Measurements from ENCODE around the gene KIAA0232. TPM values are rescaled to one million over a fixed set of nuclear protein-coding genes. Genes with fewer than 3 reads are reported as not detected.
"Not testable (repeated sequence)": the region's sequence is repeated elsewhere in the genome, so short reads cannot be mapped to it uniquely, and the experiment has no call there.

Gene KIAA0232
- total RNA-seq, 1 donor from 2014 or later: 44.4 TPM

GRCh38 chr4:6773616-6774540 lies 8.6 kb upstream of the KIAA0232 start:
- no peak for DNase-seq (ENCODE audit: low spot score in 2 of 2)
- no peak for FAIRE-seq

DNA sequence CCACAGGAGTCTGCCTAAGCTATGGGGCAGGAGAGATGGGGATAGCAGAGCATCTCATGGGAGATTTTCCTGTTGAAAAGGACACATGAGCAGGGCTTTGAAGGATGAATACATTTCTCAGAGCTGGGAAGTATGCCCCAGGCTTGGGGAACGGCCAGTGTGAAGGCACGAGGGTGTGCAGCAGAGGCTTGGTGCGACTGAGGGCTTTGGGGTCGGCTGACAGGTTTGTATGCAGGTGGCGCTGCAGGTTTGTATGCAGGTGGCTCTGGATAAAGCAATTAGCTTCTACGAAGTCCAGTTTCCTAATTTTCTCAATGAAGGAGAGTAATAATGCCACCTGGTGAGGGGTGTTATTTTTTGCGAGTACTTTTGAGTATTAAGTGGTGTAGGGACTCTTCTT lies 6.8 kb upstream of the KIAA0232 start:
- FAIRE-seq: no peak

DNA sequence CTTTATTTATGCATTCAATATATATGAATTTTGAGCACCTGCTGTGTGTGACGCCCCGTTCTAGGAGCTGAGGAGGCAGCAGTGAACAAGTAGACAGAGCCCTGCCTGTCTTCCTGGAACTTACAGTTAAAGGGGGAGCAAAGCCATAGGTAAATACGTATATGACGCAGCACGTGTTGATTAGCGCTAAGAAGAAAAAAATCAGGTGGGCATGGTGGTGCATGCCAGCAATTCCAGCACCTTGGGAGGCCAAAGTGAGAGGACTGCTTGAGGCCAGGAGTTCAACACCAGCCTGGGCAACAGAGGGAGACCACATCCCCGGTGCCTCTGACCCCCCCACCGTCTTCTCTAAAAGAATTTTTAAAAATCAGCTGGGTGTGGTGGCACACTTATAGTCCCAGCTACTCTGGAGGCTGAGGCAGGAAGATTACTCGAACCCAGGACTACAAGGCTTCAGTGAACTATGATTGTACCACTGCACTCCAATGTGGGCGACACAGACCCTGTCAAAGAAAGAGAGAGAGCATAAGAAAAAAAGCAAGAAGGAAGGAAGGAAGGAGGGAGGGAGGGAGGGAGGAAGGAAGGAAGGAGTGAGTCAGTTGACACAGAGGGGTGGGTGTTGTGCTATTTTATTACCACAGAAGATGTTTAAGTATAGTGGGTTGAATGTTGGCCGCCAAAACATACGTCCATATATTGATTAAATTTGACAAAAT lies 5.4 kb upstream of the KIAA0232 start:
- FAIRE-seq (no peak), DNase-seq (ENCODE audit: low spot score in 2 of 2) (no peak)

More for the DNA sequence above, 6.8 kb upstream of the KIAA0232 start:
- no peak for DNase-seq (ENCODE audit: low spot score in 2 of 2)

GRCh38 chr4:6777636-6778281 lies 4.8 kb upstream of the KIAA0232 start:
- DNase-seq (ENCODE audit: low spot score in 2 of 2) (no peak), FAIRE-seq (no peak)

DNA sequence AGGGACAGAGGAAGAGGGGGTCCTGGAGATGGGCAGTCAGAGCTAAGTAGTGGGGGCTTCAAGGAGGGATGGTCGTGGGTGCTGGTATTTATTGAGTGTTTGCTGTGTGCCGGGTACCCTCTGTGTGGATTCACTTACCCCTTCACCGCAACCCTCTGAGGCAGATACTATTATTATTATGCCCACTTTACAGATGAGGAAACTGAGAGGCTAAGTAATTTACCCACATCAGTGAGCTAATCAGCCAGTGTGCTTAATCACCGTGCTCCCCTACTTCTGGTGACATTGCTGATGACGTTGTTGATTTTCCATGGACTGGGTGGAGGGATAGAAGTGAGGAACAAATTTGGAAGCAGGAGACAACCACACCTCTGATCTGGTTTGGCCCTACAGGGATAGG lies 4.1 kb upstream of the KIAA0232 start:
- no peak for FAIRE-seq
- no peak for DNase-seq (ENCODE audit: low spot score in 2 of 2)

DNA sequence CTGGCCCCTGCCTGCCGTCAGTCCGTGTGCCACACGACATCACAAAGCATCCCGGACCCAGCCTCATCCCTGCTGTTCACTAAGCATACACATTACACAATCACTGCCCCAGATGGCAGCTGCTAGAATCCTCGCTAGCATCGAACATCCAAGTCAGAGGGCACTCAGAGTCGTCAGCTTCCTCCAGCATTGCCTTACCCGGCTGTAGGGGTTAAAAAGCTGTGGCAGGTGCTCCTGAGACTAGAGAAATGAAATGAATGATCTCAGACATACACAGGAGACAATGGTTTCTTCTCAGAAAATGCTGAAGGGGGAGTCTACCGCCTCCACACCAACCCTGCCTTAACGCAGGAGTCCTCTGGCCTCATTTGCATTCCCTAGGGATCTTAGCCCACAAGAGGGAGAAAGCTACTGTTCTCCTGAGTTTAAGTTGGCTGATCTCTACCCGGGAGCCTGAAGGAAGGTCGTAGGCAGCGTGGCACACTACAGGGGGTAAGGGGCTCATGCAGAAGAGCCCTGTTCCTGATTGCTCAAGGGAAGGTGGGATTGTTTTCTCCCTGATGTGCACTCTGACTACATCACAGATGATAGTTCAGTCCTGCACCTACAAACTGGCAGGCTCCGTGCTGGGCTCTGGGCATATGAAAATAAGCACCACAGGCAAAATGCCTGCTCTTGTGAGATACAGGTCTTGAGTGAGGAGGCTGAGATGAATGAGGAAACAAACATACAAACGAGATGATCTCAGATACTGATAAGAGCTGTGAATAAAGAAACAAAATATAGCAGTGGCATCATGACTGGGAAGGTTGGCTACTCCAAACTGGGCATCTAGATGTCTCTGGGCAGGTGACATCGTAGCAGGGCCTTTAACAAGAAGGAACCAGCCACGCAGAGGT lies 2.6 kb upstream of the KIAA0232 start:
- DNase-seq (ENCODE audit: low spot score in 2 of 2): no peak
- FAIRE-seq: no peak

DNA sequence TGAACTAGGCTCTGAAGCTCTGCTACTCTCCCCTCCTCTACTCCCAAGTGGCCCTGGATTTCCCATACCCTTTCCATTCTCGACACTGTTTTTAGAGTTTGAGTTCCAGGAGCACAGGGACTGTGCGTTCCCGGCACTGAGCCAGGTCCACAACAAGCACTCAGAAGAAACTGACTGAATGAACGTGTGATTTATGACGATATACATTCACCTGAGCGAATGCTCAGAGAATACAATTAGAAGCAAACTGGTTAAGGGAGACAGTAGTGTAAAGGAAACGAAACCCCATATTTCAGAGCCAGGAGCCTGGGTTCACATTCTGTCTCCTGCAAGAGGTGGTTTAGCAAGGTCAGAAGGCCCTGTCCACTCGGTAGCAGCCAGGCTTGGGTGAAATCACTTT lies 1.4 kb upstream of the KIAA0232 start:
- no peak for DNase-seq (ENCODE audit: low spot score in 2 of 2)

GRCh38 chr4:6781561-6781960 lies 966 bp upstream of the KIAA0232 start:
- FAIRE-seq (no peak), DNase-seq (ENCODE audit: low spot score in 2 of 2) (no peak)

More for the DNA sequence above, 1.4 kb upstream of the KIAA0232 start:
- FAIRE-seq: no peak

- DNase-seq (ENCODE audit: low spot score in 2 of 2): peak in 1 of 2 donors; percentile 64
- FAIRE-seq: no peak
These were observed 251 bp downstream of the KIAA0232 start for GRCh38 chr4:6782846-6783110.

- FAIRE-seq (no peak), DNase-seq (ENCODE audit: low spot score in 2 of 2) (peak; percentile 95 to 98)
These were observed 819 bp downstream of the KIAA0232 start for GRCh38 chr4:6783111-6783981.

DNA sequence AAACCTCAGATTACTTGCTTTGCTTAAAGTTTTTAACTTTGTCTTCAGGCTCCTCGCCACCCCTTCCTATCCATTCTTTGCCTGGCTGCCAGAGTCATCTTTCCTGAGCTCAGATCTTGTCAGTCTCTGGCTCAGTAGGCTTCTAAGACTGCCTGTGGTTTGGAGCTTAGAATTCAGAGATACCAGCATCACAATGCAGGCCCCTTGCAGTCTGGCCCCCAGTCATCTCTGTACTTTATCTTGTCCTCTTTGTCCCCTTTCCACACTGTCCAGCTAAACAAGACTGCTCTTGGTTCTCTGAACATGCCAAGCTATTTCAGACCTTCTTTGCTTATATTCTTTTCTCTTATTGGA lies 3.0 kb downstream of the KIAA0232 start:
- FAIRE-seq: no peak
- DNase-seq (ENCODE audit: low spot score in 2 of 2): no peak

- no peak for FAIRE-seq
- DNase-seq (ENCODE audit: low spot score in 2 of 2): no peak
These were observed 5.6 kb downstream of the KIAA0232 start for GRCh38 chr4:6788123-6788522.

GRCh38 chr4:6791245-6791644 lies 8.7 kb downstream of the KIAA0232 start:
- FAIRE-seq; DNase-seq (ENCODE audit: low spot score in 2 of 2): not testable (repeated sequence)

GRCh38 chr4:6791796-6792195 lies 9.3 kb downstream of the KIAA0232 start:
- FAIRE-seq; DNase-seq (ENCODE audit: low spot score in 2 of 2): not testable (repeated sequence)

DNA sequence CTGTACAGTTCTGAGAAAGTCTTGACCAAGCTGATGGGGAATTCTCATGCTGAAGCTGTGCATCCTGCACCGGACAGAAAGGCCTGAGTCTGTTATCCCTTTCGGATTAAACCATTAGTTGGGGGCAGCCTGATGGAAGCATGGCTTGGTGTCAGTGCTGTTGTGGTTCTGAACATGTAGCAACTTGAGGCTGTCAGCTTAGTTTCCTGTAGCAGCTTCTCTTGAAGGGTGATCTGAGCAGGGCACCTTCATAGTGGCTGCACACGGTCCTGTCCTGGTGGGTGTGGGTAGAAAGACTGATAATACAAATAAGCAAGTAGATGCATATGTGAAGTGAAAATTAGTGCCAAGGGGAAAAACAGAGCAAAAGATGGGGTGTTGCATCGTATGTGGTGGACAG lies 11.7 kb downstream of the KIAA0232 start:
- DNase-seq (ENCODE audit: low spot score in 2 of 2): no peak
- FAIRE-seq: no peak

DNA sequence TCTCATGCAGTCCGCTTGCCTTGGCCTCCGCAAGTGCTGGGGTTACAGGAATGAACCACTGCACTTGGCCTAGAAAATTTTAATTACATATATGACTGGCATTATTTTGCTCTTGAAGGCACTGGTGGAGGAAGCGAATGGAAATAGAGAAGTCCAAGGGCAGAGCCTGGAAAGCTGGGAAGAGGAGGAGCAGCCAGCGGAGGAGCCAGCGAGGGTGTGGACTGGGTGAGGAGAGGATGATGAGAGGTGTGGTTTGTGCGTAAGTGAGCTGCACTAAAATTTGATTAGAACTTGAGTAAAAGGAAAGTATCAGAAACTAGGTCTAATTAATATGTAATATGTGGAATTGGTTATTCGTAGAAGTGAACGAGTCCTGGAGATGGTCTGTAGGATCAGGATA lies 13.3 kb downstream of the KIAA0232 start:
- DNase-seq (ENCODE audit: low spot score in 2 of 2): no peak
- no peak for FAIRE-seq

GRCh38 chr4:6797368-6797767 lies 14.8 kb downstream of the KIAA0232 start:
- DNase-seq (ENCODE audit: low spot score in 2 of 2); FAIRE-seq: not testable (repeated sequence)

- DNase-seq (ENCODE audit: low spot score in 2 of 2) (no peak), FAIRE-seq (no peak)
These were observed 16.6 kb downstream of the KIAA0232 start for GRCh38 chr4:6799091-6799490.

GRCh38 chr4:6802025-6802424 lies 19.5 kb downstream of the KIAA0232 start:
- FAIRE-seq (no peak), DNase-seq (ENCODE audit: low spot score in 2 of 2) (no peak)

Measured in frontal cortex (tissue), 4 donors.